Activated T-helper 2 cell treated with anti-CD3 and anti-CD28 coated beads, Interferon-gamma antibody, Interleukin-2, Interleukin-4, amounts not matched to agents 10 μg/mL and 5 μg/mL and 100 μg/mL, durations not matched to agents 14 hours and 24 hours and 36 hours (primary cell): ENCODE results near the gene NPPB. TPM values are rescaled to one million over a fixed set of nuclear protein-coding genes. Genes with fewer than 3 reads are reported as not detected.
A peak's percentile ranks its signal among the peaks of the same experiment; 100 is the strongest.

Experiments used
- DNase-seq: peaks from one replicate; pipeline ENCODE4 v3.0.0; 2021; ENCODE audit warnings: low spot score
- H3K27ac Mint-ChIP-seq: one replicate; pipeline ENCODE4 v1.8.0; 2021; ENCODE audit warnings: mixed read lengths
- H3K27me3 Mint-ChIP-seq: one replicate; pipeline ENCODE4 v1.8.0; 2021; ENCODE audit warnings: low read depth, mixed read lengths
- H3K36me3 Mint-ChIP-seq: one replicate; pipeline ENCODE4 v1.8.0; 2021; ENCODE audit warnings: low read depth, mixed read lengths
- H3K4me1 Mint-ChIP-seq: one replicate; pipeline ENCODE4 v1.8.0; 2021; ENCODE audit warnings: low read depth, mixed read lengths
- H3K4me3 Mint-ChIP-seq: one replicate; pipeline ENCODE4 v1.8.0; 2021; ENCODE audit warnings: low read depth, mild to moderate bottlenecking, moderate library complexity, mixed read lengths
- H3K9me3 Mint-ChIP-seq: one replicate; pipeline ENCODE4 v1.8.0; 2021; ENCODE audit warnings: mixed read lengths
- intact Hi-C: fragments of 100-400 bp; cut with micrococcal nuclease; formaldehyde crosslinking; loops from one replicate; pipeline ENCODE4 v1.15.1; 2023
- total RNA-seq: library from RNA; stranded (reverse); gene quantifications from 2 replicates; pipeline ENCODE4 v1.2.3, GENCODE V29; 2022

NPPB gene
- total RNA-seq, 1 donor from 2014 or later: not detected

- Mint-ChIP-seq H3K4me3 (no peak overlapping the region), H3K4me1 (no peaks in the 10 kb centered on the region), H3K27ac (no peak overlapping the region), H3K36me3 (no peaks in the 10 kb centered on the region), H3K9me3 (no peaks in the 10 kb centered on the region), H3K27me3 (peaks cover 32% of the 10 kb centered on the region)
- intact Hi-C loops: no loop called here
- no peak for DNase-seq
Measured at GRCh38 chr1:11860083-11860482, 1.3 kb upstream of the NPPB start.

GRCh38 chr1:11858968-11859871, 475 bp upstream of the NPPB start:
- Mint-ChIP-seq H3K4me3 (no peak overlapping the region), H3K9me3 (no peaks in the 10 kb centered on the region), H3K4me1 (no peaks in the 10 kb centered on the region), H3K27me3 (peaks cover 32% of the 10 kb centered on the region), H3K27ac (no peak overlapping the region), H3K36me3 (no peaks in the 10 kb centered on the region)
- DNase-seq: peak; percentile 62
- intact Hi-C loops: no loop called here

- H3K36me3 Mint-ChIP-seq: no peaks in the 10 kb centered on the region
- H3K27me3 Mint-ChIP-seq: peaks cover 32% of the 10 kb centered on the region
Measured at GRCh38 chr1:11858158-11858557, 587 bp downstream of the NPPB start.

GRCh38 chr1:11857164-11857851, 1.4 kb downstream of the NPPB start:
- H3K27me3 Mint-ChIP-seq: peaks cover 31% of the 10 kb centered on the region

More at GRCh38 chr1:11858158-11858557, 587 bp downstream of the NPPB start:
- Mint-ChIP-seq H3K4me3 (no peak overlapping the region), H3K27ac (no peak overlapping the region), H3K9me3 (no peaks in the 10 kb centered on the region), H3K4me1 (no peaks in the 10 kb centered on the region)
- no peak for DNase-seq
- intact Hi-C loops: no loop called here

GRCh38 chr1:11856698-11857097, 2.0 kb downstream of the NPPB start:
- H3K9me3 Mint-ChIP-seq: no peaks in the 10 kb centered on the region
- intact Hi-C loops: no loop called here
- no peak overlapping the region for H3K4me3 Mint-ChIP-seq
- no peaks in the 10 kb centered on the region for H3K36me3 Mint-ChIP-seq
- H3K27me3 Mint-ChIP-seq: peaks cover 31% of the 10 kb centered on the region
- no peak overlapping the region for H3K27ac Mint-ChIP-seq
- DNase-seq: no peak
- H3K4me1 Mint-ChIP-seq: no peaks in the 10 kb centered on the region

More at GRCh38 chr1:11857164-11857851, 1.4 kb downstream of the NPPB start:
- DNase-seq: no peak
- Mint-ChIP-seq H3K27ac (no peak overlapping the region), H3K36me3 (no peaks in the 10 kb centered on the region), H3K4me1 (no peaks in the 10 kb centered on the region), H3K9me3 (no peaks in the 10 kb centered on the region), H3K4me3 (no peak overlapping the region)
- intact Hi-C loops: no loop called here

GRCh38 chr1:11855430-11855829, 3.3 kb downstream of the NPPB start:
- H3K27me3 Mint-ChIP-seq: peaks cover 29% of the 10 kb centered on the region
- intact Hi-C loops: no loop called here

GRCh38 chr1:11854519-11854918, 4.2 kb downstream of the NPPB start:
- no peak for DNase-seq
- no peak overlapping the region for H3K4me3 Mint-ChIP-seq
- no peak overlapping the region for H3K27ac Mint-ChIP-seq
- peaks cover 21% of the 10 kb centered on the region for H3K27me3 Mint-ChIP-seq
- no peaks in the 10 kb centered on the region for H3K9me3 Mint-ChIP-seq
- H3K4me1 Mint-ChIP-seq: no peaks in the 10 kb centered on the region
- no peaks in the 10 kb centered on the region for H3K36me3 Mint-ChIP-seq
- intact Hi-C loops: no loop called here

More at GRCh38 chr1:11855430-11855829, 3.3 kb downstream of the NPPB start:
- Mint-ChIP-seq H3K4me1 (no peaks in the 10 kb centered on the region), H3K4me3 (no peak overlapping the region), H3K27ac (no peak overlapping the region), H3K36me3 (no peaks in the 10 kb centered on the region), H3K9me3 (no peaks in the 10 kb centered on the region)
- DNase-seq: no peak

- DNase-seq: no peak
- no peaks in the 10 kb centered on the region for H3K4me1 Mint-ChIP-seq
- H3K36me3 Mint-ChIP-seq: no peaks in the 10 kb centered on the region
- peaks cover 10% of the 10 kb centered on the region for H3K27me3 Mint-ChIP-seq
- no peak overlapping the region for H3K27ac Mint-ChIP-seq
- no peaks in the 10 kb centered on the region for H3K9me3 Mint-ChIP-seq
- intact Hi-C loops: no loop called here
- no peak overlapping the region for H3K4me3 Mint-ChIP-seq
Measured at GRCh38 chr1:11851180-11851579, 7.6 kb downstream of the NPPB start.

- H3K27ac Mint-ChIP-seq: no peak overlapping the region
- H3K36me3 Mint-ChIP-seq: peaks cover 5% of the 10 kb centered on the region
- H3K4me1 Mint-ChIP-seq: no peaks in the 10 kb centered on the region
- peaks cover 10% of the 10 kb centered on the region for H3K27me3 Mint-ChIP-seq
- no peak overlapping the region for H3K4me3 Mint-ChIP-seq
- DNase-seq: no peak
- H3K9me3 Mint-ChIP-seq: no peaks in the 10 kb centered on the region
- intact Hi-C loops: no loop called here
Measured at GRCh38 chr1:11850156-11850555, 8.6 kb downstream of the NPPB start.

GRCh38 chr1:11848373-11848700, 10.4 kb downstream of the NPPB start:
- Mint-ChIP-seq H3K9me3 (no peaks in the 10 kb centered on the region), H3K4me3 (no peak overlapping the region), H3K4me1 (no peaks in the 10 kb centered on the region), H3K27ac (no peak overlapping the region), H3K36me3 (peaks cover 14% of the 10 kb centered on the region), H3K27me3 (peaks cover 10% of the 10 kb centered on the region)
- no peak for DNase-seq
- intact Hi-C loops: no loop called here

- Mint-ChIP-seq H3K27me3 (peaks cover 8% of the 10 kb centered on the region), H3K9me3 (no peaks in the 10 kb centered on the region), H3K4me3 (no peak within 1 kb of the TSS), H3K4me1 (no peaks in the 10 kb centered on the region), H3K36me3 (peaks cover 15% of the 10 kb centered on the region), H3K27ac (no peak within 1 kb of the TSS)
- intact Hi-C loops: no loop called here
- no peak for DNase-seq
Measured at GRCh38 chr1:11847667-11848372, 10.9 kb downstream of the NPPB start, which contains the start of gene NPPA. NPPA (minus strand) TSS chr1:11847783; CDS start chr1:11847684, 99 bp downstream.

GRCh38 chr1:11845641-11846335, 13.0 kb downstream of the NPPB start:
- Mint-ChIP-seq H3K27me3 (no peaks in the 10 kb centered on the region), H3K4me1 (no peaks in the 10 kb centered on the region), H3K36me3 (peaks cover 32% of the 10 kb centered on the region), H3K4me3 (no peak overlapping the region), H3K9me3 (no peaks in the 10 kb centered on the region), H3K27ac (no peak overlapping the region)
- no peak for DNase-seq
- intact Hi-C loops: no loop called here
